Ovary (tissue), 9 donors: ENCODE data around the gene CYP46A1. TPM values are rescaled to one million over a fixed set of nuclear protein-coding genes. Genes with fewer than 3 reads are reported as not detected.

Experiments
- DNase-seq, 5 donors: peaks; one replicate each; pipeline ENCODE4 v3.0.0-alpha.2; 2019 to 2020
- H3K27ac ChIP-seq, 2 donors: fragments of 200-600 bp; one replicate each; pipeline versions ENCODE4 v1.5.1 to v1.8.0; 2019 to 2022
- H3K27me3 ChIP-seq: fragments of 200-600 bp; one replicate; pipeline ENCODE4 v1.8.0; 2022
- H3K36me3 ChIP-seq: fragments of 200-600 bp; sonication (generic); one replicate; pipeline ENCODE4 v1.5.1; 2019
- H3K4me1 ChIP-seq: one replicate; pipeline ENCODE4 v1.8.1; 2013; ENCODE audit warnings: mild to moderate bottlenecking, moderate library complexity; ENCODE audit not compliant: insufficient read depth
- H3K4me3 ChIP-seq: fragments of 200-600 bp; sonication (generic); one replicate; pipeline ENCODE4 v1.5.1; 2017
- H3K9me3 ChIP-seq, 2 donors: fragments of 200-600 bp in 1 of 2; sonication (generic) in 1 of 2; one replicate each; pipeline versions ENCODE4 v1.5.1 to v1.8.1; 2013 to 2019; ENCODE audit warnings: mild to moderate bottlenecking in 1 of 2, moderate library complexity in 1 of 2
- CTCF ChIP-seq, 3 donors: fragments of 450-650 bp in 2 of 3; fragments of 200-600 bp in 1 of 3; IDR thresholded peaks; one replicate each; pipeline versions ENCODE4 v1.5.1 to v1.8.0; 2016 to 2022; ENCODE audit warnings: antibody characterized with exemption in 3 of 3, mild to moderate bottlenecking in 1 of 3
- EP300 ChIP-seq: sonication (generic); formaldehyde crosslinking; IDR thresholded peaks from one replicate; pipeline ENCODE4 v1.6.1; 2017; ENCODE audit warnings: antibody characterized with exemption
- POLR2A ChIP-seq: fragments of 450-650 bp; IDR thresholded peaks from one replicate; pipeline ENCODE4 v1.6.1; 2017; ENCODE audit warnings: antibody characterized with exemption, mild to moderate bottlenecking, moderate library complexity
- WGBS, 3 donors: extraction: QIAGEN DNeasy Blood & Tissue Kit in 1 of 3; methylation state at CpG; one replicate each; pipeline versions ENCODE4 v1.1.5 to v1.1.7; 2013 to 2017; 5-methylcytosine and 5-hydroxymethylcytosine counted together
- intact Hi-C, 4 donors: fragments of 100-400 bp; cut with DNase I; formaldehyde crosslinking; loops; one replicate each; pipeline versions ENCODE4 v1.11.0 to v1.15.1; 2022 to 2023
- polyA plus RNA-seq, 2 donors: library from polyadenylated mRNA; stranded (reverse); fragments of 200-250 nt in 1 of 2; fragments of 350-450 nt in 1 of 2; fragmentation: Illumina TruSeq in 1 of 2; extraction: RNeasy Lipid Tissue Mini Kit (QIAGEN cat#74804) in 1 of 2; gene quantifications; one replicate each; pipeline ENCODE4 v1.2.3, GENCODE V29; 2013 to 2014
- total RNA-seq, 7 donors: library from RNA; depleted of rRNA in 2 of 7; stranded (reverse); fragments of >200 nt in 2 of 7; fragmentation: NEBNext Ultra II Directional in 3 of 7; extraction: Animal tissue kit (Norgen Biotek cat#: 25700) in 3 of 7; gene quantifications; one replicate each; pipeline versions ENCODE4 v1.1.0 to v1.2.4, GENCODE V29; 2016 to 2023
- donor health status: DM: no; HTN: no; CAD: no; lungs with moderate emphysema.
- donor health status: DM: no; HTN: no; CAD: no.
- donor health status: Bipolar disorder and iron deficiency.
- donor health status: DM: yes; HTN: yes; CAD: no.
- donor health status: DM: no; HTN: no; CAD: no.
- donor health status: DM: yes; HTN: yes; CAD: no.

The CYP46A1 gene
- total and polyA plus RNA-seq, 9 donors, result 0.48 to 4.9 (median 1.7) TPM

GRCh38 chr14:99700379-99700778 is 16.3 kb downstream of the CYP46A1 start:
- no peak for TF ChIP-seq POLR2A
- no peak for TF ChIP-seq CTCF (IDR thresholded peaks at IDR 0.05)
- TF ChIP-seq EP300, result no peak
- DNase-seq, result no peak
- Histone ChIP-seq H3K36me3 (no peaks in the 10 kb centered on the region), H3K27ac (no peak overlapping the region), H3K9me3 (peaks cover 0 to 6% of the 10 kb centered on the region in 2 donors), H3K4me1 (no peaks in the 10 kb centered on the region), H3K27me3 (no peaks in the 10 kb centered on the region), H3K4me3 (no peak overlapping the region)
- 90 to 92% (median 92%) methylated on average over 6 of the region's 6 CpGs for WGBS, 3 donors
- intact Hi-C loops, result no loop called here

- no peaks in the 10 kb centered on the region for H3K4me1 ChIP-seq
- WGBS, 3 donors, result 97 to 98% (median 97%) methylated on average over 1 of the region's 1 CpG
- intact Hi-C loops, result no loop called here
- no peak overlapping the region for H3K27ac ChIP-seq
- no peak overlapping the region for H3K4me3 ChIP-seq
- H3K9me3 ChIP-seq, result peaks cover 0 to 6% of the 10 kb centered on the region in 2 donors
- H3K36me3 ChIP-seq, result no peaks in the 10 kb centered on the region
- no peaks in the 10 kb centered on the region for H3K27me3 ChIP-seq
- DNase-seq, result no peak
- TF ChIP-seq POLR2A (no peak), EP300 (no peak), CTCF (IDR thresholded peaks at IDR 0.05) (no peak)
These were observed 17.2 kb downstream of the CYP46A1 start for GRCh38 chr14:99701260-99701659.

- Histone ChIP-seq H3K9me3 (peaks cover 0 to 6% of the 10 kb centered on the region in 2 donors), H3K36me3 (no peaks in the 10 kb centered on the region), H3K27ac (no peak overlapping the region), H3K27me3 (no peaks in the 10 kb centered on the region), H3K4me1 (no peaks in the 10 kb centered on the region), H3K4me3 (no peak overlapping the region)
- intact Hi-C loops, result no loop called here
- no peak for DNase-seq
- TF ChIP-seq EP300 (no peak), POLR2A (no peak), CTCF (IDR thresholded peaks at IDR 0.05) (no peak)
These were observed 18.0 kb downstream of the CYP46A1 start for GRCh38 chr14:99702115-99702514.

GRCh38 chr14:99703381-99703780 is 19.3 kb downstream of the CYP46A1 start:
- Histone ChIP-seq H3K4me3 (no peak overlapping the region), H3K27me3 (no peaks in the 10 kb centered on the region), H3K27ac (no peak overlapping the region), H3K36me3 (no peaks in the 10 kb centered on the region), H3K9me3 (peaks cover 0 to 6% of the 10 kb centered on the region in 2 donors), H3K4me1 (no peaks in the 10 kb centered on the region)
- DNase-seq, result no peak
- intact Hi-C loops, result no loop called here
- 95 to 98% (median 95%) methylated on average over 3 of the region's 3 CpGs for WGBS, 3 donors
- no peak for TF ChIP-seq CTCF (IDR thresholded peaks at IDR 0.05)
- TF ChIP-seq EP300, result no peak
- no peak for TF ChIP-seq POLR2A

GRCh38 chr14:99704037-99704436 is 19.9 kb downstream of the CYP46A1 start:
- no peak for DNase-seq
- peaks cover 0 to 6% of the 10 kb centered on the region in 2 donors for H3K9me3 ChIP-seq
- 95 to 98% (median 97%) methylated on average over 2 of the region's 2 CpGs for WGBS, 3 donors
- no peak for TF ChIP-seq POLR2A
- no peak overlapping the region for H3K27ac ChIP-seq
- H3K27me3 ChIP-seq, result no peaks in the 10 kb centered on the region
- no peak overlapping the region for H3K4me3 ChIP-seq
- no peaks in the 10 kb centered on the region for H3K36me3 ChIP-seq
- intact Hi-C loops, result no loop called here
- no peaks in the 10 kb centered on the region for H3K4me1 ChIP-seq
